ENCODE measurements around the gene PRSS37. TPM values are rescaled to one million over a fixed set of nuclear protein-coding genes. Genes with fewer than 3 reads are reported as not detected.

PRSS37 gene
- total RNA-seq, 1 donor from 2014 or later, result not detected

DNA sequence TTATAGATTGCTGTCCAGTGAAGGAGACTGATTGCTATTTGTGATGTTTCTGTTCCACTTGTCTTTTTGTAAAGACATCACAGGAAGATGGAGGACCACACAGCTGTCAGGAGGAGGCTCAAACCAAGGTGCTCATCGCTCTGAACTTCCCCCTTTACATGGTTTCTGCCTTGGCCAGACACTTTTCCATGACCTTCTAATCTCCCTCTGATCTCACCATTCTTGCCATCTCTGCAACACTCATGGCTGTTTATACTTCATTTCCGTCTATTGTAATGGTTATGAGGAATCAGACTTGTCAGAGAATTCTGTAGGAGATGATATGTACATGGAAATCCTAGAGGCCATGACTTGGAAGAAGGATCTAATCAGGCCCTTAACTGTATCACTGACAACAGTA is 53.0 kb downstream of the PRSS37 start:
- no peak for DNase-seq (ENCODE audit: low spot score)
- no peaks in the 10 kb centered on the region for H3F3A ChIP-seq (ENCODE audit: low read depth)
- Mint-ChIP-seq H3K36me3 (peaks cover 4% of the 10 kb centered on the region), H3K27ac (no peak overlapping the region), H3K27me3 (ENCODE audit: insufficient read depth, low read depth) (no peaks in the 10 kb centered on the region), H3K9me3 (no peaks in the 10 kb centered on the region), H3K4me1 (no peaks in the 10 kb centered on the region), H3K4me3 (no peak overlapping the region)
- H3K4me3 ChIP-seq, result no peak overlapping the region
- no peak overlapping the region for H3K9ac ChIP-seq
- no peaks in the 10 kb centered on the region for H3K9me3 ChIP-seq (ENCODE audit: low read depth)
- TF ChIP-seq EZH2phosphoT487 (IDR thresholded peaks at IDR 0.05) (no peak), EZH2 (IDR thresholded peaks at IDR 0.05) (no peak), CTCF (IDR thresholded peaks at IDR 0.05) (no peak)
- no peaks in the 10 kb centered on the region for H3K27me3 ChIP-seq
- no peak overlapping the region for H2AFZ ChIP-seq (replicated peaks)
- H3K27ac ChIP-seq, result no peak overlapping the region
- no peaks in the 10 kb centered on the region for H3K36me3 ChIP-seq
- H4K20me1 ChIP-seq (ENCODE audit: low read depth), result no peaks in the 10 kb centered on the region
- H3K4me1 ChIP-seq, result no peaks in the 10 kb centered on the region
- no peak overlapping the region for H3K4me2 ChIP-seq
- no peaks in the 10 kb centered on the region for H3K79me2 ChIP-seq (ENCODE audit: low read depth)

Other genes with a start within 250 kb of the PRSS37 start
- 19.7 and 23.5 TPM in 2 replicates for gene DENND11, start 139.3 kb downstream of the PRSS37 start, total RNA-seq (ENCODE audit: low replicate concordance)
- 0.12 TPM in 1 of 2 replicates, not detected in the other for gene WEE2, start 133.1 kb downstream of the PRSS37 start, total RNA-seq (ENCODE audit: low replicate concordance)
- 219 and 402 TPM in 2 replicates for gene SSBP1, start 103.1 kb downstream of the PRSS37 start, total RNA-seq (ENCODE audit: low replicate concordance)
- 1.2 and 2.2 TPM in 2 replicates for gene TAS2R3, start 77.4 kb downstream of the PRSS37 start, total RNA-seq (ENCODE audit: low replicate concordance)
- gene TAS2R4, start 64.8 kb downstream of the PRSS37 start, total RNA-seq (ENCODE audit: low replicate concordance), result 2.2 and 2.8 TPM in 2 replicates
- gene TAS2R5, start 51.3 kb downstream of the PRSS37 start, total RNA-seq (ENCODE audit: low replicate concordance), result 3.9 and 4.7 TPM in 2 replicates
- 0.07 TPM in 1 of 2 replicates, not detected in the other for gene OR9A4, start 74.9 kb upstream of the PRSS37 start, total RNA-seq (ENCODE audit: low replicate concordance)
- not detected in 2 replicates for gene CLEC5A, start 105.5 kb upstream of the PRSS37 start, total RNA-seq (ENCODE audit: low replicate concordance)
- not detected in 2 replicates for gene TAS2R38, start 132.3 kb upstream of the PRSS37 start, total RNA-seq (ENCODE audit: low replicate concordance)
- gene MGAM, start 154.4 kb upstream of the PRSS37 start, total RNA-seq (ENCODE audit: low replicate concordance), result 0.56 and 0.60 TPM in 2 replicates

Measured in neural progenitor cell (in vitro differentiated cells).